Measurements from ENCODE around the gene PAX6.

PAX6 gene

GRCh38 chr11:31798554-31799434, 12.3 kb downstream of the PAX6 start:
- ChIA-PET POLR2A (no interaction called here), CTCF (no interaction called here)
- TF ChIP-seq, protein P1, sequence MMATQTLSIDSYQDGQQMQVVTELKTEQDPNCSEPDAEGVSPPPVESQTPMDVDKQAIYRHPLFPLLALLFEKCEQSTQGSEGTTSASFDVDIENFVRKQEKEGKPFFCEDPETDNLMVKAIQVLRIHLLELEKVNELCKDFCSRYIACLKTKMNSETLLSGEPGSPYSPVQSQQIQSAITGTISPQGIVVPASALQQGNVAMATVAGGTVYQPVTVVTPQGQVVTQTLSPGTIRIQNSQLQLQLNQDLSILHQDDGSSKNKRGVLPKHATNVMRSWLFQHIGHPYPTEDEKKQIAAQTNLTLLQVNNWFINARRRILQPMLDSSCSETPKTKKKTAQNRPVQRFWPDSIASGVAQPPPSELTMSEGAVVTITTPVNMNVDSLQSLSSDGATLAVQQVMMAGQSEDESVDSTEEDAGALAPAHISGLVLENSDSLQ (IDR thresholded peaks at IDR 0.05) = no peak
- TF ChIP-seq FOXM1 (IDR thresholded peaks at IDR 0.05; ENCODE audit: borderline replicate concordance) = no peak
- TF ChIP-seq LEF1 (IDR thresholded peaks at IDR 0.05; ENCODE audit: borderline replicate concordance) = no peak
- TF ChIP-seq SUZ12 (IDR thresholded peaks at IDR 0.05) = no peak
- no peak for TF ChIP-seq FOXK2 (IDR thresholded peaks at IDR 0.05)
- TF ChIP-seq TARDBP (IDR thresholded peaks at IDR 0.05) = no peak
- TF ChIP-seq L3MBTL2 (conservative IDR thresholded peaks at IDR 0.05) = no peak
- no peak for TF ChIP-seq NFRKB (IDR thresholded peaks at IDR 0.05)
- no peak for TF ChIP-seq ARNT (IDR thresholded peaks at IDR 0.05)
- no peak for TF ChIP-seq SP1 (IDR thresholded peaks at IDR 0.05)
- no peak for TF ChIP-seq BHLHE40 (IDR thresholded peaks at IDR 0.05; ENCODE audit: borderline replicate concordance)
- TF ChIP-seq ELF4 (IDR thresholded peaks at IDR 0.05) = no peak
- no peak for TF ChIP-seq ZNF384 (IDR thresholded peaks at IDR 0.05)
- no peak for DNase-seq (ENCODE audit: extremely low spot score)

DNA sequence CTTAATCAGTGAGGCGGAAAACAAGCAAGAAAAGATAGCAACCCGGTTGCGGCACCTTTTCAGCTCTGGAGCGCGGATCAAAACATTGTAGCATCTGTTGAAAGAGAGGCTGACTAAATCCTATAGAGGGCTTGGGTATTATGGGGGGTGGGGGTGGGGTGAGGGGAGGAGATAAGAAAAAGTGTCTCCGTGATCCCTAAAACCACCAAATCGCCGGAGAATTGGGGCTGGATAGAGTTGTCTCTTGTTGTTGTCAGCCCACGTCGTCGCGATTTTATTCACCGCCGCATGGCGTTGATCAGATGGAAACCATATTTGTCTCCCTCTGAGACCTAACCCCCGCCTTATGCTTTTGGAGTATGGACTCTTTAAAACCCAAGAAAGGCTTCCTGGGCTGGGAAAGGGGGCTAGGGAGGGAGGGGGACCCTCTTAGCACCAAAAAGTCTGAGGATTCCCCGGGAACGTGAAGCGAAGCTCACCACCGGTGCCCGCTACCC, 13.0 kb downstream of the PAX6 start:
- TF ChIP-seq LEF1 (IDR thresholded peaks at IDR 0.05; ENCODE audit: borderline replicate concordance) (no peak), L3MBTL2 (conservative IDR thresholded peaks at IDR 0.05) (no peak), TARDBP (IDR thresholded peaks at IDR 0.05) (no peak), ELF4 (IDR thresholded peaks at IDR 0.05) (no peak), ZNF384 (IDR thresholded peaks at IDR 0.05) (no peak), NFRKB (IDR thresholded peaks at IDR 0.05) (no peak), CTBP1 (IDR thresholded peaks at IDR 0.05; ENCODE audit: borderline replicate concordance) (no peak), ARNT (IDR thresholded peaks at IDR 0.05) (no peak), SP1 (IDR thresholded peaks at IDR 0.05) (no peak), FOXM1 (IDR thresholded peaks at IDR 0.05; ENCODE audit: borderline replicate concordance) (no peak), SUZ12 (IDR thresholded peaks at IDR 0.05) (no peak), FOXK2 (IDR thresholded peaks at IDR 0.05) (no peak), FOXA1 (IDR thresholded peaks at IDR 0.05) (no peak), BHLHE40 (IDR thresholded peaks at IDR 0.05; ENCODE audit: borderline replicate concordance) (no peak), HDGF (IDR thresholded peaks at IDR 0.05; ENCODE audit: borderline replicate concordance) (no peak)
- TF ChIP-seq, protein P1 (IDR thresholded peaks at IDR 0.05) = no peak
- POLR2A ChIA-PET = no interaction called here
- DNase-seq (ENCODE audit: extremely low spot score) = no peak
- CTCF ChIA-PET = no interaction called here

- DNase-seq (ENCODE audit: extremely low spot score) = no peak
- ChIA-PET CTCF (no interaction called here), POLR2A (no interaction called here)
- TF ChIP-seq ELF4 (IDR thresholded peaks at IDR 0.05) (no peak), FOXM1 (IDR thresholded peaks at IDR 0.05; ENCODE audit: borderline replicate concordance) (no peak), ZNF384 (IDR thresholded peaks at IDR 0.05) (no peak), LEF1 (IDR thresholded peaks at IDR 0.05; ENCODE audit: borderline replicate concordance) (no peak), NFRKB (IDR thresholded peaks at IDR 0.05) (no peak), TARDBP (IDR thresholded peaks at IDR 0.05) (no peak), SP1 (IDR thresholded peaks at IDR 0.05) (no peak)
Observed at GRCh38 chr11:31797190-31798056, 13.7 kb downstream of the PAX6 start.

- DNase-seq (ENCODE audit: extremely low spot score) = no peak
- TF ChIP-seq FOXM1 (IDR thresholded peaks at IDR 0.05; ENCODE audit: borderline replicate concordance) = no peak
- no peak for TF ChIP-seq FOXA1 (IDR thresholded peaks at IDR 0.05)
- TF ChIP-seq LEF1 (IDR thresholded peaks at IDR 0.05; ENCODE audit: borderline replicate concordance) = no peak
- TF ChIP-seq FOXK2 (IDR thresholded peaks at IDR 0.05) = no peak
- TF ChIP-seq CTBP1 (IDR thresholded peaks at IDR 0.05; ENCODE audit: borderline replicate concordance) = no peak
- TF ChIP-seq TARDBP (IDR thresholded peaks at IDR 0.05) = no peak
- TF ChIP-seq HDGF (IDR thresholded peaks at IDR 0.05; ENCODE audit: borderline replicate concordance) = no peak
- no peak for TF ChIP-seq ELF4 (IDR thresholded peaks at IDR 0.05)
- no peak for TF ChIP-seq L3MBTL2 (conservative IDR thresholded peaks at IDR 0.05)
- no peak for TF ChIP-seq ZNF384 (IDR thresholded peaks at IDR 0.05)
- TF ChIP-seq SP1 (IDR thresholded peaks at IDR 0.05) = no peak
- TF ChIP-seq, protein P1 (IDR thresholded peaks at IDR 0.05) = no peak
- TF ChIP-seq SUZ12 (IDR thresholded peaks at IDR 0.05) = no peak
- TF ChIP-seq NFRKB (IDR thresholded peaks at IDR 0.05) = no peak
- ChIA-PET POLR2A (no interaction called here), CTCF (no interaction called here)
Observed at GRCh38 chr11:31796499-31797189, 14.5 kb downstream of the PAX6 start.
